IPS-NIHi11 (cell line): ENCODE results near the gene SLC9A2.

Source experiments
- DNase-seq: peaks from one replicate; pipeline ENCODE4 v3.0.0; 2012; ENCODE audit warnings: mixed read lengths, low spot score

SLC9A2 gene

GRCh38 chr2:102674836-102675235, 55.5 kb downstream of the SLC9A2 start:
- DNase-seq: no peak

DNA sequence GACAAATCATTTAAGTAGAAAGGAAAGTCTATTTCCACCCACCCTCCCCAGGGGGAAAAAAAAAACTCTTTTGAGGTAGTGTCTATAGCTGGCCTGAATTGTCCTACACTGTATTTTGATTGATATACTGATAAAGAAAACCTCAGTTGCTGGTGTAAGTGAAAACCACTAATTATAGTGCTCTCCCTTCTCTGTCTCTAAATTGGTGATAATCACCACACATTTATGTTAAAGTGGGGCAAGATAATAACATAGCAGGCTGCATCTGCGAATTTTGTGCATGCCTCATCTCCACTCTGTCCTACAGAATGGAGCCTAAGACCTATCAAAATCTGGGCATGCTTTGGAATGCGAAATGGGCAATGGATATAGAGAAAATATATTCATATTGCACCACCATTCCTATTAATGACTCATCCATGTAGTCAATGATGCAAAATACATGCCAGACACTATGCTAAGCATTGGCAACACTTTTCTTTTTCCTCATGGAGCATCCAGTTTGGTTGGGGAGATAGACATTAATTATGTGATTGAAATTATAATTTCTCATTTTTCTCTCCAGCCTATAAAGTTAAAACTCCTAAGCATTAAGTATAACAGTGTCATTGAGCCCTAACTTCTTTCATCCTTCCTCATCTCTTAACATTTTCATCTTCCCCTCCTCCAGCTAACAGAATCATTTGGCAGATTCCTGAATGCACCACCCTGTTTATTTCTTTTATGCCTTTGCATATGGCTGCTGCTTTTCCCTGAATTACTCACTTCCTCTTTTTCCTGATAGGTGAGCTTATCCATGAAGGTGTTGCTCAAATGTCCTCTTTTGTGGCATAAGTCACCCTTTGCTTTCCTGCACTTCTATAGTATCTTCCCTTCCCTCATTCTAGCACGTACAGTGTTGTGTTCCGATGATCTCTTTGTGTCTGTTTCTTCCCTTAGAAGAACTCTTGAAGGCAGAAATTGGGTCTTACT, 58.2 kb downstream of the SLC9A2 start:
- DNase-seq: no peak

- DNase-seq: no peak
These were observed 59.1 kb downstream of the SLC9A2 start for GRCh38 chr2:102678442-102678841.

GRCh38 chr2:102686479-102687439, 67.4 kb downstream of the SLC9A2 start:
- no peak for DNase-seq

DNA sequence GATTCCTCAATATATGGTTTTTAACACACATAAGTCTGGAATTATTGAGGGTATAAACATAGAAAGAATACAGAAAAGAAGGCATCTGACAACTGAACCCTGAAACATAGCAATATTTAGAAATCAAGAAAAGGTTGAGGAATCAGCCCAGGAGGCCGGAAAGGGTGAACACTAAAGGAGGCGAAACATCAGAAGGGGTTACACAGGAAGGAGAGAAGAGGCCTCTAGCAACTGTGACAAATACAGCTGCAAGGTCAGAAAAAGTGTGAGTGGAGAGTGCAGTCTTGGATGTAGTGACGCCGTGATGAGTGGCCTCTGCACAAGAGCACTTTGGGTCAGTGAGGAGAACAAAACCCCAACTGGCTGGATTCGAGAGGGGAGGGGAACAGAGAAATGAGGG, 70.7 kb downstream of the SLC9A2 start:
- DNase-seq: no peak

DNA sequence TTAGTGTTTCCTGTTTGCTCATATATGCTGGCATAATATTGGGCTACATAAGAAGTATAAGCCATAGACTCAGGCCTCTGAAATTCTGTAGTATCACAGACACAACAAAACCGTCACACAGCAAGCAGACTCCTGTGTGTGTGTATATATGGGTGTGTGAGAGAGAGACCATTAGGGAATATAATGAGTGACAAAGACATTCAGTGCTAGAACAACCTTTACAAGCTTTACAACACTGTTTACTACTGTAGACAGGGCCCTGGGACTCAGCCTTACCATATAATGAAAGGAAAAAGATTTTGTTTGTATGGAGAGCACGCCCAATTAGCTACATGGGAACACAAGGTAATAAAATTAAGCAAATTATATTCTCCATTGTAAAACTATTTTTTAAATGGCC, 77.1 kb downstream of the SLC9A2 start:
- no peak for DNase-seq

- no peak for DNase-seq
These were observed 79.2 kb downstream of the SLC9A2 start for GRCh38 chr2:102698369-102699111.

GRCh38 chr2:102703305-102703704, 84.0 kb downstream of the SLC9A2 start:
- DNase-seq: no peak

DNA sequence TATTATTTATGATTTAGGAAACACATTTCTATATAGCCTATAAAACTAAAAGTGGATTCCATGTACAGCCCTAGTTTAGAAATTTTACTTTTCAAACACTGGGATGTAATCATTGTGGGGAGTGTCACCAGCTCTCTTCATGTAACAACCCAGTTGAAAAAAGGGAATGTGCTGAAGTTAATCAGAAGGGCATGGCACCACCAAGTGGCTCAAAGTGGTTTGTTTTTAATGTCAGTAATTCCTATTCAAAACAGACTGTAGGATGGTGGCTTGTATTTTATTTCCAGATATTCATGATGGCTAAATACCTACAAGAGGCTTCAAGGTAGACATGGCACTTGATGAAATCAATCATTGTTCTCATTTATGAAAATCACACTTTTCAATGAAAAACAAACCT, 84.4 kb downstream of the SLC9A2 start:
- peak; percentile 42 for DNase-seq

DNA sequence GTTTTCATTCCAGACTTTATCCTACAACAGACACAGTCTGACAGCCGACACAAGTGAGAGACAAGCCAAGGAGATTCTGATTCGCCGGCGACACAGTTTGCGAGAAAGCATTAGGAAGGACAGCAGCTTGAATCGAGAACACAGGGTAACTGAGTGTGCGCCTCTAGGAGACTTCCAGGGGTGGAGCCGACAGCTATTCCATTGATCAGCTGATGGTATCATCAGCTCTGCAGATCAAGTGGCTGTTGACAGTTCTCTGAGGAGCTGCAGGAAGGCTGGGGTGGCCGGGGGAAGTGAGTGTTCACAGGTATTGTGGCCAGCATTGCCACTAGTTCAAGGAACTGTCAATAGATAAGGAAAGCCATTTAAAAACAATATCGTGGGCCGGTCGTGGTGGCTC, 85.2 kb downstream of the SLC9A2 start:
- no peak for DNase-seq

- DNase-seq: no peak
These were observed 88.7 kb downstream of the SLC9A2 start for GRCh38 chr2:102707796-102708695.

GRCh38 chr2:102708847-102709559, 89.7 kb downstream of the SLC9A2 start:
- DNase-seq: peak; percentile 26

DNA sequence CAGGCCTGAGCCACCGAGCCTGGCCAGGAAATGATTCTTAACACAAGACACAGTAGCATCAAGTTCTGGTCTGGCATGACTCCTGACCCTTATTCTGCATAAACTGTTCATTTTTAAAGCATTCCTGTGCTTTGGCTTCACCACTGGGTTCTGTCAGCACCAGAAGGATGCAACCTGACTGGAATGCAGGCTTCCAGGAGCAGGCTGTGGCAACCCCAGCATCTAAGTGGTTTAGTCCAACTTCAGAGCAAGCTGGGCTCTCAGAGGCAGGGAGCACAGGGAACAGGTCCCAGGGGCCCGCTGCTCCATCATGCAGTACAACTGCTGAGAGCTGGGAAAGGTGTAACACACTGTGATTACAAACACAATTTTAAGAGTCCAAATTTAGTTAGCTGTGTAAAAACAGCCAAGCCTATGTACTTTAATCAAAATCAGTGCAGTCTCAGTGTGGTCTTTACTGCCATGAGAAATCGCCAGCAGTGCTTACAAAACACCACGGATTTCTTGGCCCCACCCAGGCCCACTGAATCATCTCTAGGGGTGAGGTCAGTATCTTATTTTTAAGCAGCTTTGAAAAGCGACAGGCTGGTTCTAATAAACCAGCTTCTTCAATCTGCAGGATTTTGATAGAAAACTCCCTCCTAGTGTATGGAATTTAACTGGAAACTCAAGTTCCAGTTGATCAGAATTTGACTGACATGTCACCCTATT, 98.1 kb downstream of the SLC9A2 start:
- no peak for DNase-seq

DNA sequence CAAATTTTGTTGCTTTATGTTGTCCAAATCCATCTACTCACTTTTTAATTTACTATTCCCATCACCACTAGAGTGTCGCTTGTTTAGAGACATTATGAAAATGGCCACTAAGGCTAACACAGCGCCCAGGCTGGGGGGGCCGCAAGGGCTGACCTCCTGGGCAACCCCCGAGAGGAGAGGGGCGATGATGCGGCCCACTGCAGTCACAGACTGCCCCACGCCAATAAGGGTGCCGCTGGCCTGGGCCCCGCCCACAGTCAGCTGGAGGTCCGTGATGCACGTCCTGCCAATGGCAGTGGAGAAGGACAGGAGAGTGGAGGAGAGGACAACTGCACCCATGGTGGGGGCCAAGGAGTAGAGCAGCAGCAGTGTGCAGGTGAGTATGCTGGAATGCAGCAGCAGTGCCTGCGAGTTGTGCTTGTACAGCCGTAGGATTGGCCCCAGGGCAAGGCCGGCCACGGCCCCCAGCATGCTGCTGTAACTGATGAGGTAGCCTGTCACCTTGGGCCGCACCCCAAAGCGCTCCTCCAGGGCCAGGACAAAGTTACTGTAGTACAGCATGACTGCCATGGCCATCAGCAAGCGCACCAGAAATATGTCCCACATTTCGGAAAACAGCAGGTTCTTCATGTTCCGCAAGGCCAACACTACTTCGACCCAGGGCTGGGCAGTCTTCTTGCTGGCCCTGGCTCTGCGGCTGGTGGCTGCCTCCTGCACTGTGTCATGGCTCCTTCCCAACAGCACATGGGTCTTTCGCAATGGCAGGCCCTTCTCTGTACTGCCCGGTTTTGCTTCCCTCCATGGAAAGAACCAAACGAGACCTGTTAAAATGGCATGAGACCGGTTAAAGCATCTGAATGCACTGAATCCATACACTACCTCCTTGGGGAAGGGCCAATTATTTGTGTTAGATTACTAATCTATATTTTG, 99.3 kb downstream of the SLC9A2 start:
- no peak for DNase-seq

- no peak for DNase-seq
These were observed 104.7 kb downstream of the SLC9A2 start for GRCh38 chr2:102724016-102724490.

GRCh38 chr2:102724553-102724952, 105.2 kb downstream of the SLC9A2 start:
- DNase-seq: no peak

DNA sequence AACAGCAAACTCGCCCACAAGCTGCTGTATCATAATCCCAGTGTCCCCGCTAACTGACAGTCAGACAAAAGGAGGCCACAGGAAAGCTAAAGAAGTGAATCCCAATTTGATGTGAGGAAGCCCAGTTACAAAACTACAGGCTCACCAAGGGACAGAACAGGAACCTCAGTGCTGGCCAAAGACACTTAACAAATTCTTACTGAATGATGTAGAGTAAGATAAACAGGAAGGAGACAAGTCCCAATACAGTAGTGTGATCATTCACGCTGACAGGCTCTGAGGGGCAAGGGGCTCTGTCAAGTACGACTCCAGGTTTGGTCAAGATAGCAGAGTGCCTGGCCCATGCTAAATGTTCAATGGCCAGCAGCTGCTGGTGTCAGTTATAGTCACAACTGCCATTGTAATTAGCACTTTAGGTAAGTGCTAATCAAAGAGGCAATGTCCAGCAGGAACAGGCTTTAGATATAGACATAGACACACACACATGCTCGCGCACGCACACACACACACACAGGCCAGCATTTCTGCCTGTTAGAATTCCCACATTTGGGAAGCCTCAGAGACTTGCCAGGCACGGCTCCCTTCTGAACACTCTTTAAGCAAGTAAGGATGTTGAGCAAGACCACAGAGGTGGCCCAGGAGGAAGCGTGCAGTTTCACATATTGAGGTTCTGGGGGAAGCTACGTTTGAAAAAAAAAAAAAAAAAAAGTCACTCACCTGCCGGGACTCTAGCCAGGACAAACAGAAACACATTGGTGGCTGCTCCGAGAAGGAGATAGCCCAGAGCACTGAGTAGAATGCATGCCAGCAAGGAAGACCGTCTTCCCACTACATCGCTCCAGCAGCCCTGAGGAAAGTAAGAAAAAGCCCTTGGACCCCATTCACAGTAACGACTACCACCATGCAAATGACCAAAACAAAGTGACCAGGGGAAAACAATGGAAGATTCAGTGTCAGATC, 107.1 kb downstream of the SLC9A2 start:
- DNase-seq: no peak
